Heart right ventricle (tissue), 16 donors: ENCODE measurements around the gene RPS6KA6. TPM values are rescaled to one million over a fixed set of nuclear protein-coding genes. Genes with fewer than 3 reads are reported as not detected.

Source experiments
- ATAC-seq, 8 donors: fragments of 200-7000 bp; cut with Tn5 transposase; one replicate each; pipeline ENCODE4 v1.9.1; 2020; ENCODE audit warnings: mild to moderate bottlenecking in 8 of 8, moderate library complexity in 8 of 8, moderate number of reproducible peaks in 1 of 8
- DNase-seq, 2 donors: peaks; one replicate each; pipeline ENCODE4 v3.0.0-alpha.2; 2020
- H3K27ac ChIP-seq, 10 donors: fragments of 200-600 bp; sonication (generic) in 2 of 10; one replicate each; pipeline versions ENCODE4 v1.5.0 to v1.8.0; 2020 to 2022; ENCODE audit warnings: mild to moderate bottlenecking in 3 of 10
- H3K27me3 ChIP-seq, 7 donors: fragments of 200-600 bp; one replicate each; pipeline ENCODE4 v1.8.0; 2021 to 2022; ENCODE audit warnings: mild to moderate bottlenecking in 2 of 7
- H3K36me3 ChIP-seq, 9 donors: fragments of 200-600 bp; sonication (generic) in 1 of 9; one replicate each; pipeline versions ENCODE4 v1.5.0 to v1.8.0; 2020 to 2022; ENCODE audit warnings: mild to moderate bottlenecking in 2 of 9
- H3K4me1 ChIP-seq, 9 donors: fragments of 200-600 bp; sonication (generic) in 1 of 9; one replicate each; pipeline versions ENCODE4 v1.5.0 to v1.8.0; 2020 to 2022; ENCODE audit warnings: mild to moderate bottlenecking in 4 of 9
- H3K4me3 ChIP-seq, 10 donors: fragments of 200-600 bp; sonication (generic) in 2 of 10; one replicate each; pipeline versions ENCODE4 v1.5.0 to v1.8.0; 2020 to 2022; ENCODE audit warnings: mild to moderate bottlenecking in 7 of 10, moderate library complexity in 2 of 10
- H3K9me3 ChIP-seq, 11 donors: fragments of 200-600 bp in 10 of 11; sonication (generic) in 2 of 11; one replicate each; pipeline versions ENCODE4 v1.5.0 to v1.8.0; 2013 to 2022; ENCODE audit warnings: mild to moderate bottlenecking in 2 of 11, control low read depth in 1 of 11, moderate library complexity in 1 of 11
- WGBS, 2 donors: extraction: QIAGEN DNeasy Blood & Tissue Kit; methylation state at CpG; one replicate each; pipeline ENCODE4 v1.1.7; 2013; ENCODE audit warnings: inconsistent platforms in 1 of 2; 5-methylcytosine and 5-hydroxymethylcytosine counted together
- intact Hi-C, 10 donors: fragments of 100-400 bp; cut with DNase I; formaldehyde crosslinking; loops; one replicate each; pipeline versions ENCODE4 v1.11.1 to v1.14.2; 2022
- polyA plus RNA-seq, 2 donors: library from polyadenylated mRNA; stranded (reverse); fragments of 200-250 nt; gene quantifications; one replicate each; pipeline ENCODE4 v1.2.3, GENCODE V29; 2013
- total RNA-seq, 10 donors: library from RNA; stranded (reverse); fragmentation: NEBNext Ultra II Directional in 3 of 10; extraction: Animal tissue kit (Norgen Biotek cat#: 25700) in 3 of 10; gene quantifications; one replicate each; pipeline versions ENCODE4 v1.2.1 to v1.2.4, GENCODE V29; 2021 to 2023
- TF ChIP-seq, protein P1 (sequence below), 9 donors: fragments of 200-600 bp; sonication (generic) in 2 of 9; IDR thresholded peaks; one replicate each; pipeline versions ENCODE4 v1.5.0 to v1.8.0; 2021 to 2022; ENCODE audit warnings: antibody characterized with exemption in 9 of 9, mild to moderate bottlenecking in 5 of 9, moderate library complexity in 1 of 9
- donor health status: Arrhythmogenic right ventricular cardiomyopathy.
- donor health status: ischemic (EF 13 %, LVEDD 7.1; RV severe dilation, severe dysfunction).
- donor health status: healthy with polysubstance abuse.
- donor health status: DM: no; HTN: yes; CAD: no.
- donor health status: DM: no; HTN: no; CAD: no.
- donor health status: ischemic (EF 25% LVEDD 6.9; RV normal size, moderate dysfunction).
- donor health status: ischemic (EF 25% LVEDD 5.7; RV mildly dilated, moderate dysfunction).
- donor health status: healthy.
- donor health status: DM: yes; HTN: yes; CAD: no.
- donor health status: Ischemic cardiomyopathy.
- donor health status: ischemic (EF 35%, LVEDD 5.7; RV mildly dilated, moderate dysfunction).
- donor health status: nonischemic (EF 11% LVEDD 7.7; RV severe dilation, severe dysfunction).
- donor health status: DM: yes; HTN: yes; CAD: no.
- donor health status: PGD.
- donor health status: ischemic (EF 29% LVEDD 5.4; RV normal size, mild dysfunction).
- donor health status: nonischemic (EF 23%, LVEDD 6.1; RV moderate dilation, normal function).

RPS6KA6 gene
- total and polyA plus RNA-seq, 12 donors = 0.04 to 1.3 (median 0.45) TPM

DNA sequence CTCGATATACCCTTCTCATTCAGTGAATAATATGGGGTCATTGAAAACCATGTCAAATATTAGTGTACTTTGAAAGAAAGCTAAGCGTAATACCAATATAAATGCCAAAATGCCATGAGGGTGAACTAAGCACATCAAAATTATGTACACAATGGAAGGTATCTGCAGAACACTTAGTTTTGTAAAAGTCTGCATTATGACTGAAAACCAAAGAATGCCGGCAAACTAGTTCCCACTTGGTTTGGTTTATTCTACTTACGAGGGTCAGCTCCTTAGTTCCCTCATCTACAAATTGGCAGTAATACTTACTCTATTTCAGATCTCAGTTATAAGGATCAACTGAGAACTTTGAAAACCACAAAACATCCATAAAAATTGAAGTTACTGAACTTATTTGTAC, 27.3 kb downstream of the RPS6KA6 start:
- DNase-seq (no peak), ATAC-seq (no peak)
- Histone ChIP-seq H3K27me3 (peaks cover 0 to 9% (median 0%) of the 10 kb centered on the region in 7 donors), H3K27ac (no peak overlapping the region), H3K4me3 (no peak overlapping the region), H3K4me1 (no peaks in the 10 kb centered on the region), H3K9me3 (no peaks in the 10 kb centered on the region), H3K36me3 (no peaks in the 10 kb centered on the region)
- TF ChIP-seq, protein P1, sequence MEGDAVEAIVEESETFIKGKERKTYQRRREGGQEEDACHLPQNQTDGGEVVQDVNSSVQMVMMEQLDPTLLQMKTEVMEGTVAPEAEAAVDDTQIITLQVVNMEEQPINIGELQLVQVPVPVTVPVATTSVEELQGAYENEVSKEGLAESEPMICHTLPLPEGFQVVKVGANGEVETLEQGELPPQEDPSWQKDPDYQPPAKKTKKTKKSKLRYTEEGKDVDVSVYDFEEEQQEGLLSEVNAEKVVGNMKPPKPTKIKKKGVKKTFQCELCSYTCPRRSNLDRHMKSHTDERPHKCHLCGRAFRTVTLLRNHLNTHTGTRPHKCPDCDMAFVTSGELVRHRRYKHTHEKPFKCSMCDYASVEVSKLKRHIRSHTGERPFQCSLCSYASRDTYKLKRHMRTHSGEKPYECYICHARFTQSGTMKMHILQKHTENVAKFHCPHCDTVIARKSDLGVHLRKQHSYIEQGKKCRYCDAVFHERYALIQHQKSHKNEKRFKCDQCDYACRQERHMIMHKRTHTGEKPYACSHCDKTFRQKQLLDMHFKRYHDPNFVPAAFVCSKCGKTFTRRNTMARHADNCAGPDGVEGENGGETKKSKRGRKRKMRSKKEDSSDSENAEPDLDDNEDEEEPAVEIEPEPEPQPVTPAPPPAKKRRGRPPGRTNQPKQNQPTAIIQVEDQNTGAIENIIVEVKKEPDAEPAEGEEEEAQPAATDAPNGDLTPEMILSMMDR (IDR thresholded peaks at IDR 0.05) = no peak
- intact Hi-C loops = no loop called here
- 90 to 94% methylated on average over 4 of the region's 4 CpGs for WGBS, 2 donors

DNA sequence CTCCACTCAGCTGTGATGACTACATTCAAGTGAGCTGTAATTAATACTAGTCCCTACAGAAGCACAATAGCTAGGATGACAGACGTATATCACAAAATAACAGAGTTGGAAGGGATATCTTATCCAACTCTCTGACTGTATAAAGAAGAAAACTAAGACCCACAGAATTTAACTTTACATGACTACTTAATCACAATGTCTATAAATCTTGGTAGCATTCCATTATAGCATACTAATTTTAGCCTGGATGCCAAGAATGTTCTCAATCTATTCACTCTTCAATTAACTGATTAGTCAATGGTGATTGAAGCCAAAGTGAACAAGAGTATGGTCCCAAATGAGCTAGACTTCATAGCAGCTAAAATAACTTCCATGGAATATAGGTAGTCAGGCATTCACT, 31.2 kb downstream of the RPS6KA6 start:
- H3K27ac ChIP-seq = no peak overlapping the region
- ATAC-seq (no peak), DNase-seq (no peak)
- H3K9me3 ChIP-seq = no peaks in the 10 kb centered on the region
- H3K4me3 ChIP-seq = no peak overlapping the region
- TF ChIP-seq, protein P1 (IDR thresholded peaks at IDR 0.05) = no peak
- H3K27me3 ChIP-seq = no peaks in the 10 kb centered on the region
- intact Hi-C loops = no loop called here
- H3K4me1 ChIP-seq = no peaks in the 10 kb centered on the region
- H3K36me3 ChIP-seq = no peaks in the 10 kb centered on the region
- 68 to 86% methylated on average over 1 of the region's 1 CpG for WGBS, 2 donors

DNA sequence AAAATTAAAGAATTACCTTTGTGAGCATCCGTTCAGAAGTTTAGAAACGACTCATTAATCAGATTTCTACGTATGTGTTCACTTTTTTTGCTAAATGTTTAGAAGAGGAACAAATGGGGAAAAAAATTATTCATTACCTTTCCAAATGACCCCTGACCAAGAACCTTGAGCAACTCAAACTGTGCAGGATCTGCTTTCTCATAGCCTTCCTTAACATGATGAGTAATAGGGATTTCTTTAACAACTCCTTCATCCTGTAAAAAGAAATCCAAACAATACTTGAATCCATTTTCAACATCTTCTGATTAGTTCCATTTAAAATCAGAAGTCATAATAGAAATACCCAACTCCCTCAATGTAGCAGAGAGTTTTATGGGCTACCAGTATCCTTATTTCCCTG, 32.1 kb downstream of the RPS6KA6 start:
- Histone ChIP-seq H3K9me3 (no peaks in the 10 kb centered on the region), H3K36me3 (no peaks in the 10 kb centered on the region), H3K27me3 (no peaks in the 10 kb centered on the region), H3K4me3 (no peak overlapping the region), H3K27ac (no peak overlapping the region), H3K4me1 (no peaks in the 10 kb centered on the region)
- no peak for ATAC-seq
- DNase-seq = no peak
- intact Hi-C loops = no loop called here
- 97 to 98% methylated on average over 3 of the region's 3 CpGs for WGBS, 2 donors
- TF ChIP-seq, protein P1 (IDR thresholded peaks at IDR 0.05) = no peak

DNA sequence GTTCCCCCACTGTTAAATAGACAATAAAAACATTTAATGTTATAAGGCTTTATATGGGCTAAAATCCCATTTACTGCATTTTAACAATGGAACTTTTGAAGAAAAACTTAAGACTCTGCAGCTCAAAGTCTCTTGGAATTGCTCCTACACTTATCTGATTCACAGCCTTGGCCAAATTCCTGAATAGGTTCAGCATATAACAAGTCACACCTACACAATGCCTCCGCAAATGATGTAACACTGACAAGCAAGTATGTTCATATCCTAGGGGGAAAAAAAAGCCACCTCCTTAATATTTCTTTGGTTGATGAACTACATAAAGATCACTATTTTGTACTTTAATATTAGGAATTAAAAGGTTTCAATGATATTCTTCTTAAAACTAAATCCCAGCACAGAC, 34.5 kb downstream of the RPS6KA6 start:
- Histone ChIP-seq H3K4me1 (no peaks in the 10 kb centered on the region), H3K27me3 (no peaks in the 10 kb centered on the region), H3K9me3 (no peaks in the 10 kb centered on the region), H3K4me3 (no peak overlapping the region), H3K36me3 (no peaks in the 10 kb centered on the region), H3K27ac (no peak overlapping the region)
- WGBS, 2 donors = 70 to 79% methylated on average over 1 of the region's 1 CpG
- TF ChIP-seq, protein P1 (IDR thresholded peaks at IDR 0.05) = no peak
- no peak for ATAC-seq
- intact Hi-C loops = no loop called here
- DNase-seq = no peak

DNA sequence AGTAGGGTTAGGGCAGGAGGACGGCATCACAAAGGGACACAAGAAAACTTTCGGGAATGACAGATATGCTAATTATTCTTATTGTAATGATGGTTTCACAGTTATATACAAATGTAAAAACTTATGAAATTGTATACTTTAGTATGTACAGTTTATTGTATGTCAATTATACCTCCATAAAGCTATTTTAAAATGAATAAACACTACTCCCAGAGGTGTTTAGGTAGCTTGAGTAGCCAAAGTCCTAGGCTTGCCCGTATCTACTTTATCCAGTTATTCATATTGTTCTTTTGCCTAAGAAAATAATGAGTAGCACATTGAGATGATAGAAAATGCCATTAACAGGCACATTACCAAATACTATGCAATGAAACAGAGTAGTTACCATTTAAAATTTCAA, 43.0 kb downstream of the RPS6KA6 start:
- Histone ChIP-seq H3K36me3 (no peaks in the 10 kb centered on the region), H3K27ac (no peak overlapping the region), H3K4me3 (no peak overlapping the region), H3K27me3 (no peaks in the 10 kb centered on the region), H3K4me1 (no peaks in the 10 kb centered on the region), H3K9me3 (no peaks in the 10 kb centered on the region)
- DNase-seq = no peak
- intact Hi-C loops = no loop called here
- no peak for ATAC-seq
- WGBS, 2 donors = 92 to 93% methylated on average over 3 of the region's 3 CpGs
- TF ChIP-seq, protein P1 (IDR thresholded peaks at IDR 0.05) = no peak
